LNCaP clone FGC (cell line): ENCODE data around the gene SNX30.

Experiments used
- DNase-seq: peaks from one replicate; pipeline ENCODE4 v3.0.0-alpha.2; 2011; ENCODE audit warnings: low read depth
- H3K4me3 ChIP-seq: 2 replicates; pipeline ENCODE4 v1.5.1; 2011; ENCODE audit warnings: mild to moderate bottlenecking, low read depth, low read length, control low read depth
- TF ChIP-seq, protein P1 (sequence below): IDR thresholded peaks from 2 replicates; pipeline ENCODE4 v1.5.1; 2012; ENCODE audit warnings: mild to moderate bottlenecking; ENCODE audit not compliant: control insufficient read depth, insufficient read depth; ENCODE audit errors: extremely low read depth

SNX30 gene

DNA sequence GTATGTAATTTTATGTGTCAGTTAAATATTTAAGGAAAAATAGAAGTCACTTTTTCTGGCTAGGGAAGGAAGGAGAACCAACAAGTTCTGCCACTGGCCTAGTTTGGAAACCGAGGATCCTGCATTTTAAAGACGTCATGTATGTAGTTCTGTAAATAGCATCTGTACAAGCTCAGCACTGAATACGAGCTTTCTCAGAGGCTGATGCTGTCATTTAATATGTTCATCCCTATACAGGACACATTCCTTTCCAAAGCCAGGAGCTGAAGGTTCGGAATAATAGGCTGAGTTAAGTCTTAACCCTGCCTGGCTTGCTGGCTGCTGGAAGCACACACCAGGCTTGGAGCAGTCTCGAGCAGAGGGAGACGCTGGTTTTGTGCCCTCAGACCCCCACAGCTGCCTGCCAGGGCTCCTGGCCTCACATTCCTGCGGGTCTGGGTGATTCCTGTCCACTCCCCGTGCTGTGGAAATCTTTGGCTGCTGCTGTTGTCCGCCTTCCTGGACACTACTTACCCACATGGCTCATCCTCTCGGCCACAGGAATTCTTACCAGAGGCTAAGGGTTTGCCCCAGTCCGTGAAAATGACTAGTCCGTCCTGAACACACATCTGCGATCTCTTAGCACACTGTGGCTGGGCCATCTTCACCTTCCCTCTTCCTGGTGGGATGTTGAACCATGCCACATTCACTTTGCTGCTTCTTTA, 103.5 kb downstream of the SNX30 start:
- DNase-seq, result no peak
- TF ChIP-seq, protein P1, sequence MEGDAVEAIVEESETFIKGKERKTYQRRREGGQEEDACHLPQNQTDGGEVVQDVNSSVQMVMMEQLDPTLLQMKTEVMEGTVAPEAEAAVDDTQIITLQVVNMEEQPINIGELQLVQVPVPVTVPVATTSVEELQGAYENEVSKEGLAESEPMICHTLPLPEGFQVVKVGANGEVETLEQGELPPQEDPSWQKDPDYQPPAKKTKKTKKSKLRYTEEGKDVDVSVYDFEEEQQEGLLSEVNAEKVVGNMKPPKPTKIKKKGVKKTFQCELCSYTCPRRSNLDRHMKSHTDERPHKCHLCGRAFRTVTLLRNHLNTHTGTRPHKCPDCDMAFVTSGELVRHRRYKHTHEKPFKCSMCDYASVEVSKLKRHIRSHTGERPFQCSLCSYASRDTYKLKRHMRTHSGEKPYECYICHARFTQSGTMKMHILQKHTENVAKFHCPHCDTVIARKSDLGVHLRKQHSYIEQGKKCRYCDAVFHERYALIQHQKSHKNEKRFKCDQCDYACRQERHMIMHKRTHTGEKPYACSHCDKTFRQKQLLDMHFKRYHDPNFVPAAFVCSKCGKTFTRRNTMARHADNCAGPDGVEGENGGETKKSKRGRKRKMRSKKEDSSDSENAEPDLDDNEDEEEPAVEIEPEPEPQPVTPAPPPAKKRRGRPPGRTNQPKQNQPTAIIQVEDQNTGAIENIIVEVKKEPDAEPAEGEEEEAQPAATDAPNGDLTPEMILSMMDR, result no peak
- H3K4me3 ChIP-seq, result no peak overlapping the region

DNA sequence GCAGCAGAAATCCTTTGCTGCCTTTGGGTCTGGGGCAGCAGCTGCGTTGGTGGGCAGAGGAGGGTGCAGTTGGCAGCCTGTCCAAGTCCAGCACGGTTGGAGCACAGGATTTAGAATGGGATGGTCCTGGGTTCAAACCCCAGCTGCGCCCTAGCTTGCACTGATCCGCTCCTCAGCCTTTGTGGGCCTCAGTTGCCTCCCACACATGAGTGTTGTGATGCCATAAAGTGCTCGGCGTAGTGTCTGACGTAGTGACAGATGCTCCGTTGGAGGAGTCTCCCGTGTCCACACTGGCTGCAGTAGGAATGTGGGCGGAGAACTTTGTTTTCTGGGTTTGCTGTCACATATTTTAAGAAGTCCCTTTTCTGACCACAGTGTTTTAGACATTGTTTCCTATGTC, 104.1 kb downstream of the SNX30 start:
- H3K4me3 ChIP-seq, result no peak overlapping the region
- DNase-seq, result no peak
- TF ChIP-seq, protein P1, result no peak

DNA sequence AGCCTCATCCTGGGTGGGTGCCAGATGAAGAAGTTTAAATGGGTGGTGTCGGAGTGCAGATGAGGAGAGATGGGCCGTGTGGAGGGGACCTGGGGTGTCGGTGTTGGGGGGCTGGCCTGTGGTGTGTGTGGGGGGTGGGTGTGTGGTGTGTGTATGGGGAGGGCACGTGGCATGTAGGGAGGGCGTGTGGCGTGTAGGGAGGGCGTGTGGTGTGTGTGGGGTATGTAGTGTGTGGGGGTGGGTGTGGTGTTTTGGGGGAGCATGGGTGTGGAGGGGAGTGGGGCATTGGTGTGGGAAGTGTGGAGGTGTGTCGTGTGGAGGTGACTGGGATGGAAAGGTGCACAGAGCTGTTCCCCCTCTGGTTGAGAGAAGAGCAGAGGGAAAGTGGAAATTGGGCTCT, 105.6 kb downstream of the SNX30 start:
- TF ChIP-seq, protein P1, result no peak
- DNase-seq, result no peak
- no peak overlapping the region for H3K4me3 ChIP-seq

DNA sequence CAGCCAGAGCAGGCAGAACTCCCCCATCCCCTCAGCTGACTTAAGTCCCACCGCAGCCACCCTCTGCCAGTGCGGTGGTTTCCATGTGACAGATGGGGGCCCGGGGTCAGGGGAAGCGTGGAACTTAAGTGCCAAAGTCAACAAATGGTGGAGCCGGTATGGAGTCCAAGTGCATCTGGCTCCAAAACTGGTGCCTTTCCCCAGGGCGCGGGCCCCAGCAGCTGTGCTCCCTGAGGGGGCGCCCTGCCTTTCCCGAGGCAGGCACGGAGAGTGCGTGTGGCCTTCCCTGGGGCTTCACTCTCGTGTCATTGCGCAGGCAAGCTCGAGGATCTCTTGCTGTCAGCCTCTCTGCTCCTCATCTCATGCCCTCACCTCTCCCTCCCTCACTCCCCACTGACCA, 106.3 kb downstream of the SNX30 start:
- TF ChIP-seq, protein P1, result no peak
- no peak for DNase-seq
- no peak overlapping the region for H3K4me3 ChIP-seq

DNA sequence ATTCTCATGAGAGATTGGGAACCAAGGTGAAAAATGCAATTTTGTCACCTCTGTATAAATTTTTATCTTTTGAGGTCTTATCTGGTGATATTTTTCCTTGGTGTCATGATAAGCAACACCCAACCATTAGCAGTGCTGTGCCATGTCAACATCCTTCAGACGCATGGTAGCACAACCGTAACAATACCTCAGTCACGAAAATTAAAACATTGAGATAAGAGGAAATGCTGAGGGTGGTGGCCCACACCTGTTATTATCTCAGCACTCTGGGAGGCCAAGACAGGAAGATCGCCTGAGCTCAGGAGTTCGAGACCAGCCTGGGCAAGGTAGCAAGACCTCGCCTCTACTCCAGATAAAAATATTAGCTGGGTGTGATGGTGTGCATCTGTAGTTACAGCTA, 107.4 kb downstream of the SNX30 start:
- TF ChIP-seq, protein P1, result no peak
- no peak for DNase-seq
- H3K4me3 ChIP-seq, result no peak overlapping the region

DNA sequence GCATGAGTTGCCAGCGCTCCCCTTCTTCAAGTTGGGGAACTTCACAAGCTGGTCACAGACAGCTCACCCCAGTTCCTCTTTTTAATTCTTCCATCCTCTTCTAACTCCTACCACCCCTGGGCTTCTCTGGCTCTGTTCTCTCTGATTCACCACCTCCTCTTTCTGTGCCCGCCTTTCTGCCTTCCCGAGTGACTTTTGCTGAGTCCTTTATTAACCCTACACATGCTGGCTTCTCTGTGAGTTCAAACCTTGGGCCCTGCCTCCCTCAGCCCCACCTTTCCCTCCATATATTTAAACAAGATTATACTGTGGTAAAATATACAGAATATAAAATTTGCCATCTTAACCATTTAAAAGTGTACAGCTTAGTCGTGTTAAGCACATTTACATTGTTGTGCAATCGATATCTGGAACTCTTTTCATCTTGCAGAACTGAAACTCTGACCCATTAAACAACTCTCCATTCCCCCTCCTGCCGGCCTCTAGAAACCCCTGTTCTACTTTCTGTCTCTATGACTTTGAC, 108.1 kb downstream of the SNX30 start:
- no peak overlapping the region for H3K4me3 ChIP-seq
- no peak for DNase-seq
- TF ChIP-seq, protein P1, result no peak

DNA sequence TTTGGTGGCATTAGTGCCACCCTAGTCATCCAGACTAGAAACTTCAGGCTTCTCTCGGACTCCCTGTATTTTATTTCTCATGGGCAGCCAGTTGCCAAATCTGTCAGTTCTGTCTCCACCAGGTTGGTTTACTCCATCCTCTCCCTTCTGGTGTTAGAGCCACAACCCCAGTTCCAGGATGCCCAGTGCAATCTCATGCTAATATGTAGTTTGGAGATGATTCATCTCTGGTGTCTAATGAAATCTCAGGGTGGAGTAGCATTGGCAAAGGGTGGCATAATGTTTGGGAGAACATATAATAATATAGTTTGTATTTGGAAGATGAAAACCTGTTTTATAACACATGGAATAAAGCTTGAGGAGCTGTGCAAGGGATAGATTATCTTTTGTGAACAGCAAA, 109.9 kb downstream of the SNX30 start:
- DNase-seq, result no peak
- no peak overlapping the region for H3K4me3 ChIP-seq
- TF ChIP-seq, protein P1, result no peak
